HepG2 (cell line): Measurements from ENCODE around the gene AFG1L. TPM values are rescaled to one million over a fixed set of nuclear protein-coding genes. Genes with fewer than 3 reads are reported as not detected.

ENCODE experiments used
- CC2D1A ChIP-seq: sonication (generic); formaldehyde crosslinking; IDR thresholded peaks from 2 replicates; pipeline ENCODE4 v1.8.1; 2023; ENCODE audit warnings: mild to moderate bottlenecking, missing genetic modification reagents
- ESRRA ChIP-seq: sonication (generic); formaldehyde crosslinking; IDR thresholded peaks from 2 replicates; pipeline ENCODE4 v1.5.1; 2020; ENCODE audit warnings: mild to moderate bottlenecking, low read depth, missing genetic modification reagents
- HDAC2 ChIP-seq: sonication (generic); formaldehyde crosslinking; IDR thresholded peaks from 2 replicates; pipeline ENCODE4 v1.4.0; 2020; ENCODE audit warnings: missing genetic modification reagents
- HES4 ChIP-seq: sonication (generic); formaldehyde crosslinking; IDR thresholded peaks from 2 replicates; pipeline ENCODE4 v1.9.0; 2021; ENCODE audit warnings: mild to moderate bottlenecking, missing genetic modification reagents, borderline replicate concordance
- HNRNPK ChIP-seq: fragments of 200-400 bp; formaldehyde crosslinking; IDR thresholded peaks from 2 replicates; pipeline ENCODE4 v1.6.1; 2018; ENCODE audit warnings: low read length, low read depth, moderate library complexity, mild to moderate bottlenecking; ENCODE audit not compliant: poor library complexity, severe bottlenecking
- NCOA5 ChIP-seq: sonication (generic); formaldehyde crosslinking; IDR thresholded peaks from 2 replicates; pipeline ENCODE4 v1.4.0; 2020; ENCODE audit warnings: missing genetic modification reagents
- PRPF4 ChIP-seq: fragments of 200-400 bp; formaldehyde crosslinking; IDR thresholded peaks from 2 replicates; pipeline ENCODE4 v1.6.1; 2016; ENCODE audit warnings: low read length, low read depth; ENCODE audit not compliant: poor library complexity, severe bottlenecking
- SATB2 ChIP-seq: sonication (generic); formaldehyde crosslinking; IDR thresholded peaks from 2 replicates; pipeline ENCODE4 v1.5.0; 2020; ENCODE audit warnings: missing genetic modification reagents
- ZFP1 ChIP-seq: IDR thresholded peaks from 2 replicates; pipeline ENCODE4 v1.6.1; 2016
- ZFP36 ChIP-seq: fragments of 150-350 bp; IDR thresholded peaks from 2 replicates; pipeline ENCODE4 v1.6.1; 2018; ENCODE audit warnings: borderline replicate concordance, low read length, low read depth; ENCODE audit not compliant: partially characterized antibody
- ZNF264 ChIP-seq: sonication (generic); formaldehyde crosslinking; IDR thresholded peaks from 2 replicates; pipeline ENCODE4 v1.4.0; 2020; ENCODE audit warnings: missing genetic modification reagents
- ZNF484 ChIP-seq: sonication (generic); formaldehyde crosslinking; IDR thresholded peaks from 2 replicates; pipeline ENCODE4 v1.5.1; 2020; ENCODE audit warnings: mild to moderate bottlenecking, low read depth, missing genetic modification reagents, borderline replicate concordance
- ZNF563 ChIP-seq: sonication (generic); formaldehyde crosslinking; IDR thresholded peaks from 2 replicates; pipeline ENCODE4 v1.8.0; 2022; ENCODE audit warnings: mild to moderate bottlenecking, moderate library complexity, missing genetic modification reagents
- ZNF720 ChIP-seq: sonication (generic); formaldehyde crosslinking; IDR thresholded peaks from 2 replicates; pipeline ENCODE4 v1.4.0; 2020; ENCODE audit warnings: missing genetic modification reagents
- ZNF775 ChIP-seq: sonication (generic); formaldehyde crosslinking; IDR thresholded peaks from 2 replicates; pipeline ENCODE4 v1.4.0; 2020; ENCODE audit warnings: missing genetic modification reagents, mild to moderate bottlenecking, moderate library complexity, borderline replicate concordance
- polyA plus RNA-seq, 8 experiments: library from polyadenylated mRNA; depleted of rRNA in 3 of 8; stranded (reverse) in 7 of 8; unstranded in 1 of 8; fragments of >200 nt; fragmentation: Illumina TruSeq in 4 of 8; extraction: Trizol in 4 of 8; gene quantifications; 2 replicates each; pipeline versions ENCODE4 v1.2.1 to v1.2.3, GENCODE V29; 2011 to 2016; ENCODE audit warnings: low read depth in 4 of 8, missing spikeins in 1 of 8, mixed read lengths in 1 of 8; ENCODE audit not compliant: insufficient read depth in 1 of 8
- total RNA-seq, 5 experiments: library from RNA; depleted of rRNA; stranded (reverse); fragments of >200 nt; fragmentation: Illumina TruSeq; extraction: Trizol; gene quantifications; 2 replicates each; pipeline ENCODE4 v1.2.3, GENCODE V29; 2016; ENCODE audit warnings: low read depth in 1 of 5
- TF ChIP-seq, protein P1 (sequence below): sonication (generic); formaldehyde crosslinking; IDR thresholded peaks from 2 replicates; pipeline ENCODE4 v1.9.0; 2022; ENCODE audit warnings: low read depth, missing genetic modification reagents
- TF ChIP-seq, protein P2 (sequence below): sonication (generic); formaldehyde crosslinking; IDR thresholded peaks from 2 replicates; pipeline ENCODE4 v1.4.0; 2020; ENCODE audit warnings: mild to moderate bottlenecking, missing genetic modification reagents
- TF ChIP-seq, protein P3 (sequence below): fragments of 450-650 bp; IDR thresholded peaks from 2 replicates; pipeline ENCODE4 v1.6.1; 2017
- TF ChIP-seq, protein P4 (sequence below): sonication (generic); formaldehyde crosslinking; IDR thresholded peaks from 2 replicates; pipeline ENCODE4 v1.8.1; 2023; ENCODE audit warnings: missing genetic modification reagents, mild to moderate bottlenecking, borderline replicate concordance

Gene AFG1L
- total and polyA plus RNA-seq, 2 of the 13 experiments (the other 11 are each of a cell fraction or from before 2014, with no cell fraction given) = 3.1 to 14.0 TPM

DNA sequence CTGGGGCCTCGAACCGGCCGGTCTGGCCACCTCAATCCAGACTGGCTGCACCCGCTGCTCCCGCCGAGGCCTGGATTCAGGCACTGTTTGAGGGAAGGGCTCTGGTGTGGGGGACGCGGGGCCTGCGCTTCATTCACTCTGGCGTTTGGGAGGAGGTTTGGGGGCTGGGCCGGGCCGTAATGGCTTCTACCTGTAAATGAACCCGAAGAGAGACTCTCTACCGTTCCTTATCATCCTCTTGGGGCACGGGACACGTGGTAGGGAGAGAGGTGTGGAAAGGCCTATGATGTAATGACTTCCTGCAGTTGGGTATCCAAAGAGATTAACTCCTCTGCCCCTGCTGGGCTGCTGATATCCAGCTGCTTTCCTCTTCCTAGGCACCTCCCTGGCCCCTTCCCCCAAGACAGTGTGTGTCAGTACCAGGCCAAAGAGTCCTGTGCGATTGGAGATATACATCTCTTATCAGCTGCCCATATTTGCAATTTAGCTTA lies 267.7 kb downstream of the AFG1L start (continued):
- TF ChIP-seq ZFP1 = no peak
- no peak for TF ChIP-seq NCOA5 (CRISPR knock-in tag)
- TF ChIP-seq HDAC2 (CRISPR knock-in tag) = peak; percentile 33; the same call in 1 of the 2 replicates
- TF ChIP-seq, protein P1, sequence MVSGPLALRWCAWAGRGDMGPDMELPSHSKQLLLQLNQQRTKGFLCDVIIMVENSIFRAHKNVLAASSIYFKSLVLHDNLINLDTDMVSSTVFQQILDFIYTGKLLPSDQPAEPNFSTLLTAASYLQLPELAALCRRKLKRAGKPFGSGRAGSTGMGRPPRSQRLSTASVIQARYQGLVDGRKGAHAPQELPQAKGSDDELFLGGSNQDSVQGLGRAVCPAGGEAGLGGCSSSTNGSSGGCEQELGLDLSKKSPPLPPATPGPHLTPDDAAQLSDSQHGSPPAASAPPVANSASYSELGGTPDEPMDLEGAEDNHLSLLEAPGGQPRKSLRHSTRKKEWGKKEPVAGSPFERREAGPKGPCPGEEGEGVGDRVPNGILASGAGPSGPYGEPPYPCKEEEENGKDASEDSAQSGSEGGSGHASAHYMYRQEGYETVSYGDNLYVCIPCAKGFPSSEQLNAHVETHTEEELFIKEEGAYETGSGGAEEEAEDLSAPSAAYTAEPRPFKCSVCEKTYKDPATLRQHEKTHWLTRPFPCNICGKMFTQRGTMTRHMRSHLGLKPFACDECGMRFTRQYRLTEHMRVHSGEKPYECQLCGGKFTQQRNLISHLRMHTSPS (CRISPR knock-in tag) = no peak
- no peak; the same call in 1 of the 2 replicates for TF ChIP-seq HES4
- TF ChIP-seq ZNF484 (CRISPR knock-in tag) = no peak
- TF ChIP-seq CC2D1A (CRISPR knock-in tag) = no peak
- TF ChIP-seq PRPF4 = no peak
- TF ChIP-seq ZNF563 (CRISPR knock-in tag) = 0 out of 2 replicates have a peak, but pooled peaks have one; percentile 45
- no peak for TF ChIP-seq HNRNPK
- TF ChIP-seq, protein P2, sequence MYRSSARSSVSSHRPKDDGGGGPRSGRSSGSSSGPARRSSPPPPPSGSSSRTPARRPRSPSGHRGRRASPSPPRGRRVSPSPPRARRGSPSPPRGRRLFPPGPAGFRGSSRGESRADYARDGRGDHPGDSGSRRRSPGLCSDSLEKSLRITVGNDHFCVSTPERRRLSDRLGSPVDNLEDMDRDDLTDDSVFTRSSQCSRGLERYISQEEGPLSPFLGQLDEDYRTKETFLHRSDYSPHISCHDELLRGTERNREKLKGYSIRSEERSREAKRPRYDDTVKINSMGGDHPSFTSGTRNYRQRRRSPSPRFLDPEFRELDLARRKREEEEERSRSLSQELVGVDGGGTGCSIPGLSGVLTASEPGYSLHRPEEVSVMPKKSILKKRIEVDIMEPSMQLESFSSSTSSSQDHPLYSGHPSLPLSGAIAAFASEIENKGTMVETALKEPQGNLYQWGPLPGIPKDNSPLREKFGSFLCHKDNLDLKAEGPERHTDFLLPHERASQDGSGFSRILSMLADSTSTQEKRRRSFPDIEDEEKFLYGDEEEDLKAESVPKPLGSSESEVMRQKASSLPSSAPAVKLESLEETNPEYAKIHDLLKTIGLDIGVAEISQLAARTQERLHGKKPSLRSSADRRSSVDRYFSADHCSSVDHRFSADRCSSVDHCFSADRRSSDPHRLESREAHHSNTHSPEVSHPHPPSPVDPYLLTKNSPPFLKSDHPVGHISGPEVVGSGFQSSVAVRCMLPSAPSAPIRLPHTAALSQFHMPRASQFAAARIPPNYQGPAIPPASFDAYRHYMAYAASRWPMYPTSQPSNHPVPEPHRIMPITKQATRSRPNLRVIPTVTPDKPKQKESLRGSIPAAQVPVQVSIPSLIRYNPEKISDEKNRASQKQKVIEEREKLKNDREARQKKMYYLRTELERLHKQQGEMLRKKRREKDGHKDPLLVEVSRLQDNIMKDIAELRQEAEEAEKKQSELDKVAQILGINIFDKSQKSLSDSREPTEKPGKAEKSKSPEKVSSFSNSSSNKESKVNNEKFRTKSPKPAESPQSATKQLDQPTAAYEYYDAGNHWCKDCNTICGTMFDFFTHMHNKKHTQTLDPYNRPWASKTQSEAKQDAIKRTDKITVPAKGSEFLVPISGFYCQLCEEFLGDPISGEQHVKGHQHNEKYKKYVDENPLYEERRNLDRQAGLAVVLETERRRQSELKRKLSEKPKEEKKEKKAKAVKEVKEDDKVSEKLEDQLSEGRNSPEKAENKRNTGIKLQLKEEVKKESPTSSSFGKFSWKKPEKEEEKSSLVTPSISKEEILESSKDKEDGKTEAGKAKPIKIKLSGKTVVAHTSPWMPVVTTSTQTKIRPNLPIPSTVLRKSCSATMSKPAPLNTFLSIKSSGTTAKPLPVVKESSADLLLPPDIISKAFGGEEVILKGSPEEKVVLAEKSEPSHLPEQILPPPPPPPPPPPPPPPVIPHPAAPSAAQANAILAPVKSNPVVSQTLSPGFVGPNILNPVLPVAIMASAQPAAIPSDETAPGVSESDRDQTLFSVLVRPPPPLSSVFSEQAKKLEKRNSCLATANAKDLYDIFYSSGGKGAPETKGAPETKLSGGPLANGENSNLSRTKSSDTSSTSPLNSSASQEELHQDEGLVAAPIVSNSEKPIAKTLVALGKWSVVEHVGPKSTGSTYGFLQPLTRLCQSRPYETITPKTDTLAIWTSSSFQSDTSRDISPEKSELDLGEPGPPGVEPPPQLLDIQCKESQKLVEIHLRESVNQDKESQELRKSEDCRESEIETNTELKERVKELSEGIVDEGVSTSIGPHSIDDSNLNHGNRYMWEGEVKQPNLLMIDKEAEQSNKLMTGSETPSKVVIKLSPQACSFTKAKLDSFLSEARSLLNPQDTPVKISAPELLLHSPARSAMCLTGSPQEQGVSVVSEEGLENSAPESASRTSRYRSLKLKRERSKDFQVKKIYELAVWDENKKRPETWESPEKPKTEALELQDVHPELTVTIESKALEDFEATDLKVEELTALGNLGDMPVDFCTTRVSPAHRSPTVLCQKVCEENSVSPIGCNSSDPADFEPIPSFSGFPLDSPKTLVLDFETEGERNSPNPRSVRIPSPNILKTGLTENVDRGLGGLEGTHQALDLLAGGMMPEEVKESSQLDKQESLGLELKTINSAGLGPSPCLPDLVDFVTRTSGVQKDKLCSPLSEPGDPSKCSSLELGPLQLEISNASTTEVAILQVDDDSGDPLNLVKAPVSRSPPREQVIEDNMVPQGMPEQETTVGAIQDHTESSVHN (CRISPR knock-in tag) = 0 out of 2 replicates have a peak, but pooled peaks have one; percentile 35
- TF ChIP-seq ZNF264 = no peak; the same call in 1 of the 2 replicates
- TF ChIP-seq, protein P3, sequence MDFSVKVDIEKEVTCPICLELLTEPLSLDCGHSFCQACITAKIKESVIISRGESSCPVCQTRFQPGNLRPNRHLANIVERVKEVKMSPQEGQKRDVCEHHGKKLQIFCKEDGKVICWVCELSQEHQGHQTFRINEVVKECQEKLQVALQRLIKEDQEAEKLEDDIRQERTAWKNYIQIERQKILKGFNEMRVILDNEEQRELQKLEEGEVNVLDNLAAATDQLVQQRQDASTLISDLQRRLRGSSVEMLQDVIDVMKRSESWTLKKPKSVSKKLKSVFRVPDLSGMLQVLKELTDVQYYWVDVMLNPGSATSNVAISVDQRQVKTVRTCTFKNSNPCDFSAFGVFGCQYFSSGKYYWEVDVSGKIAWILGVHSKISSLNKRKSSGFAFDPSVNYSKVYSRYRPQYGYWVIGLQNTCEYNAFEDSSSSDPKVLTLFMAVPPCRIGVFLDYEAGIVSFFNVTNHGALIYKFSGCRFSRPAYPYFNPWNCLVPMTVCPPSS = no peak
- TF ChIP-seq ZFP36 = no peak
- TF ChIP-seq SATB2 (CRISPR knock-in tag) = no peak
- TF ChIP-seq ZNF720 (CRISPR knock-in tag) = no peak
- TF ChIP-seq, protein P4, sequence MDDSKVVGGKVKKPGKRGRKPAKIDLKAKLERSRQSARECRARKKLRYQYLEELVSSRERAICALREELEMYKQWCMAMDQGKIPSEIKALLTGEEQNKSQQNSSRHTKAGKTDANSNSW = no peak
- no peak; the same call in 1 of the 2 replicates for TF ChIP-seq ESRRA (CRISPR knock-in tag)
- no peak for TF ChIP-seq ZNF775 (CRISPR knock-in tag)
